Activated CD4-positive, alpha-beta T cell treated with anti-CD3 and anti-CD28 coated beads, Interleukin-2, amount 50 U/mL, for 1 hour (primary cell): ENCODE data around the gene LTBP1.

ENCODE experiments used
- DNase-seq: peaks from one replicate; pipeline ENCODE4 v3.0.0-alpha.2; 2020

Gene LTBP1

DNA sequence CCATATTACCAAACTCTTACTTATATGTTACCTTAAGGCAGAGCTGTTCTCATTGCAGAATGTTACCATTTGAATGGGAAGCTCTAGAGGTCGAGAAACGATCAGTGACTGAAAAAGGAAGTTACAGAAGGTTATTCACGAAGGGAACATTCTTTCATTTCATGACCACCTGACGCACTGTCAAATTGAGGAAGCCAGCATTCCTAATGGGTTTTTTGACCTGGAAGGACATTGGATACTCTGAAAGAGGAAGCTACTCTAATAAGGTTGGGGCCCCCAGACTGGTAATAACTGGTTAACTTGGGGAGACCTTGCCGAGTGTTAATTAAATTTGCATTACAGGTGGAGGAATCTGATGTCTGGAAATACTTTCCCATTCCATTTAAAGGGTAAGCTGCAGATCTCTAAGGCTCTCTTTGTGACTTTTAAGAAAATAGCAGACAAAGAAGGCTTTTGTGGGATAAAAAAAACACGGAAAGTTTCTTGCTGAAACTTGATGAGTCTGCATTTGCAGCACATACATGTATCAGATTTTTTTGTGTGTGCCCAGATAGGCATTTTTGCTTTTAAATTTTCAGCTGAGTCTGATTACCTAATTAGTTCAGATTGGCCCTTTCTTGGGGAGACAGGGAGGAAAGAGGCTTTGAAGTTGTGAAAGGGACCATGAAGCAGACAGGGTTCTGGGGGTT lies 137.1 kb downstream of the LTBP1 start:
- DNase-seq: no peak

DNA sequence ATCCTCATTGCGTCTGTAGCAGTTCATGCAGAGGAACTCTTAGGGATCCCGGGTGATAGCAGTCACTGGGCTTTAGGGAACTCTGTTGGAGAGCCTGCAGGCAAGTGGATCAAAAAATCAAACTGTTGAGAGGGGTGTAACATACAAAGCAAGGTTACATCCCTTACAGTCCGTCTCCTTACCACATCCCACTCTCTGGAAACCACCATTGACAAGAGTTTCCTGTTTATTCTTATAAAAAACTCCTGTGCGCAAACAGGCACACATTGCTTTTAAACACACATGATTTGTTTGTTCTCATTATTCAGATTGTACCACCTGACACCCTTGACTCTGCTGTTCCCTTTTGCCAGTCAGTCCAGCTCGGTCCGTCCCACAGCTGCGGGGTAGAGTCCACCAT lies 137.7 kb downstream of the LTBP1 start:
- DNase-seq: no peak

DNA sequence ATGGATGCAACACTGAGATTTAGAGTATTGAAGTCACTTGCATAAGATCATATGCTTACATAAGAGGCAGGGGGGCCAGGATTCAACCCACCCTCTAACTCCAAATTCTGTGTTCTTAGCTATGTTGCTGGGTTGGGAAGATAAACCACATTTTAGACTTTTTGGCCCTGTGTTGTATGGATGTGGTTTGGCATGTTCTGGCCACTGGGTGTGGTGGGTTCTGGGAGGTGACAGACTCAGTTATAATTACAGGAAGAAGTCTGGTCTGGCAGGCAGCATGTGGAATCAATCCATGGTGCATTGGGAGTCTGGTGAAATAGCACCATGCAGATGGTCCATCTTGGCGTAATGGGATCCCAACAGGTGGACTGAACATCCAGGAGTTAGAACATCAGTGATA lies 138.9 kb downstream of the LTBP1 start:
- no peak for DNase-seq

DNA sequence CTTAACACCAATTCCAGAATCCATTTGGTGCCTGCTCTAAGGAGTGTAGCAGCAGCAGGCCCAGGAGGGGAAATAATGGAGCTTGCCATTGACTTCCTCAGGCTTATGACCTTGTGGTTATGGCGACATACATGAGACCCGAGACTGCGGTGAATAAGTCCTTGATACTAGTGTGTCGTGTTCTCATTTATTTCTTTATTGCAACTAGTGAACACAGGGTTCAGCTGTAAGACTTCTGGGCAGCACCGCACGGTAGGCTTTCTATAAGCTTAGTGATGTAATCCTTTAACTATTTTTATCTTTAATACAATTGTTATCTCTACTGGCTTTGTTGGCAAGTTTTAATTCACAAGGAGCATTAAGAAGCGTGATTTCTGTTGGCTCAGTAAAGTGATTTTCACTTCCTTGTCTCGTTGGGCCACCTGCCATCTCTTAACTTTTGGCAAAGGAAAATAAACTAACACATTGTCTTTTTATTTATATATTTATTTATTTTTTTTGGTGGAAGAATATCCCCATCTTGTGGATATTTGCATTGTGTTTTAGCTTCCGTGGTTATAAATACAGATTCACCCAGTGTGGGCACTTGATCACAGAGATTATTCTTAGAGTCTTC lies 139.8 kb downstream of the LTBP1 start:
- DNase-seq: no peak

DNA sequence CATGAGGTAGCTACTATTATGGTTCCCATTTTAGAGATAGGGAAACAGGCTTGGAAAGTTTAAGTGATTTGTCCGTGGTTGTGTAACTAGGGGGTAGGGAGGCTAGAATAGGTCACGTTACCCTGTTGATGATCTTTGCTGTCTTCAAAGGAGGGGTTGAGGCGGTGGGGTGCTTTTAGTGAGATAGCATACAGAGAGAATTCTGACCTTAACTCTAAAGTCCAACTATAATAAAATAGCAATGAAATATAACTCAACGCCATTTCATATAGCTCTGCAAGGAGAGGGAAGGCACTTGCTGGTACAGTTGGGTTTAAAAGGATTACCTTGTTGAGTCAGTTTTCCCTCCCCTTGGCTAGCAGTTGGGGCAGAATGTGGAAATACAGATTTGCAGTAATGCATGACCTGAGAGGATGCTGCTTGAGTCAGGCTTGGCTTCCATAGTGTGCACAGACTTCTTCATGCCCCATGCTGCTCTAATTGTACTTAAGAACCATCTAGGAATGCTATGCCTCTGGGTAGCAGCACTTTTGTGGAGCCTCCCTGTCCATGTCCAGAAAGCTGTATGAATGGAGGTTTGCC lies 143.9 kb downstream of the LTBP1 start:
- no peak for DNase-seq

GRCh38 chr2:33091541-33092123 lies 144.9 kb downstream of the LTBP1 start:
- DNase-seq: no peak

DNA sequence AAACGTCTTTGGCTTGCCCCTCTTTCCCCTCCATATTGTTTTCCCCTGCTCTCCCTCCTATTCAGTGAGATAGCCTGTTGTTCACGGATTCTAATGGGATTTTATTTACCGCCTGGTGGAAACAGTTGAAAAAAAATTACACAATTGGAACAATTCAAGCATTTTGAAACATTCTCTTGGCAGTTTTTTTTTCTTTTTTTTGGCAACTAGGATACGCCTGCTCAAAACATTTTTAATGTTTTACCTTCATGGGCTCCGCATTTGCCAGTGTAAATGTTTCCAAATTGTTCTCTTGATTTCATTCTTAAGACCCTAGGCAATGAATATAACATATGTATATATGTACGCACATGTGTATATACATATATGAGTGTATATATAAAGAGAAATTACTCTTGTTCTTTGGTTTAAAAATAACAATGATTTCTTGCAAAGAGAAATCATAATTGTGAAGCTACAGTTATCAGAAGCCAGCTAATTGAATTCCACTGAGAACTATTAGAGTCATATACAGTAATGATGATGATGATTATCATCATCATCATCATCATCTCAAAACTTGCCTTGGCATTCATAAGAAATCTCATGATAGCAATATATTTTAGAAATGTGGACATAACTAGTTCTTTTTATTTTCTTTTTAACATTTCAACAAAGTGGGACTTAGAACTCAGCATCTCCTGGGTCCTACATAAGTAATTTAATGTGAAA lies 146.7 kb downstream of the LTBP1 start:
- no peak for DNase-seq

GRCh38 chr2:33094303-33094702 lies 147.6 kb downstream of the LTBP1 start:
- DNase-seq: no peak

DNA sequence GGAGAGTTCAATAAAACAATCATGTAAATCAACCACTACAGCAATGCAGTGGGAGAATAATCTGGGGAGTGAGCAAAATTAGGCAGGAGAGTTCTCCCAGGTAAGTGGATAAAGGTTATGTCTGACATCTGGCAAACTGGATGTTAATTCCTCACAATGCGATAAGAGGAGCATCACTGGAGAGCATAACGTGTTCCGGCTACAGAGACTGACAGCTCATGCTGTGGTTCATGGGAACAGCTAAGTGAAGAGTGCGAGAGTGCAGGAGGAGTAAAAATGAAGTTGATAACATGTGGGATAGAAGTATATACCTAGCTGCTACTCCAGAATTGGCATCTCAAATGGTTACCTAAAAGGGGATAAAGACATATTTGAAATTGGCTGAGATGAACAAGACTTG lies 153.2 kb downstream of the LTBP1 start:
- DNase-seq: no peak

DNA sequence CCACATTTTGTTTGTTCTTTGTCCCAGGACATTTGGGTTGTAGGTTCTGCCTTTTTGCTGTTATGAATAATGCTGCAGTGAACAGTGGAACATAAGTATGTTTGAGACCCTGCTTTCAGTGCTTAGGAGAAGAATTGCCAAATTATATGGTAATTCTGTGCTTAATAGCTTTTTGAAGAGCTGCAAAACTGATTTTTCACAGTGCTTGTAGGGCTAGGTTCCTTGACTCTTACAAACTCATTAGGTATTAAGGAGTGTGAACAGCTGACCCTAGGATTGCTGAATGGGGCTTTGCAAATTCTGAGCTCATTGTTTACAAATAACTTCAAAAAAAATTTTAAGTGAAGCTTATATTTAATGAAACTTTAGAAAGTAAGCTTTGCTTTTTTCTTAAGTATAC lies 154.2 kb downstream of the LTBP1 start:
- DNase-seq: no peak

GRCh38 chr2:33104052-33104623 lies 157.4 kb downstream of the LTBP1 start:
- no peak for DNase-seq

DNA sequence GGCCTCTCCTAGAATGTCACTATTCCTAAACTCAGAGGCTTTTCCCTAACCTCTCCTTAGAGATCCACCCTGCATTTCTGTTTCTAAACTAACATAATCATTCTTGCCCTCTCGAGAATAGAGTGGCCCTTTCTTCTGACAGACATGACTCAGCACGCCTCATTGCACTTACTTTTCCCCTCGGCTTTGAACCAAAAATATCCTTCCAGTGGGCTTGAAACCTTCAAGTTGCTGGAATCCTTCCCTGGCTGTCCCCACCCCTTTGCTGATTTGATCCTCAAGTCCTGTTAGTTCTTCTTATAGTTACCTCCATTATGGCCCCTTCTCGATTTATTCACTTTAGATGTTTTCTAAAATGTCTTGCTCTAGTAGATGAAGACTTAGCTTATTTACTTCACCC lies 158.0 kb downstream of the LTBP1 start:
- DNase-seq: no peak

DNA sequence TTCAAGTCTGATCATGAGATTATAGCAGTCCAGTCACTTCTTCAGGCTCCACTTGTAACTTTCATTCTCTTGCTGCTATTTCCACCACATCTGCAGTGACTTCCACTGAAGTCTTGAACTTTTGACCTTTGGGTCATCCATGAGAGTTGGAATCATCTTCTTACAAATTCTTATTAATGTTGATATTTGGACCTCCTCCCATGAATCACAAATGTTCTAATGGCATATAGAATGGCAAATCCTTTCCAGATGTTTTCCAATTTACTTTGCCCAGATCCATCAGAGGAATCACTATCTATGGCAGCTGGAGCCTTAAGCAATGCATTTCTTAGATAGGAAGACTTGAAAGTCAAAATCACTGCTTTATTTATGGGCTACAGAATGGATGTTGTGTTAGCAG lies 159.4 kb downstream of the LTBP1 start:
- DNase-seq: no peak

GRCh38 chr2:33107690-33108482 lies 161.1 kb downstream of the LTBP1 start:
- DNase-seq: no peak

- DNase-seq: no peak
These were observed 162.0 kb downstream of the LTBP1 start for GRCh38 chr2:33108483-33109443.

DNA sequence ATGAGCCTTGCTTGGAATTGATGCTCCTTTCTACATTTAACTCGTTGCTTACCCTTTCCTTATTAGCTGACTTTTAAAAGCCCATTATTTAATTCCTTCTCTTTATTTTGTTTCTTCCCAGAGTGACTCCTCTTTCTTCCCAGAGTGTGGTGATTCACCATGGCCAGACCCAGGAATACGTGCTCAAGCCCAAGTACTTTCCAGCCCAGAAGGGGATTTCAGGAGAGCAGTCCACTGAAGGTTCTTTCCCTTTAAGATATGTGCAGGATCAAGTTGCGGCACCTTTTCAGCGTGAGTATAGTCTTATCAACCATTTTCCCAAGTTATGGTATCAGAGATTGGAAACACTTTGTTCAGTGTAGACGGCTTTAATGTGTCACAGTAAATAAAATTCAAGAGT lies 163.7 kb downstream of the LTBP1 start:
- DNase-seq: no peak

DNA sequence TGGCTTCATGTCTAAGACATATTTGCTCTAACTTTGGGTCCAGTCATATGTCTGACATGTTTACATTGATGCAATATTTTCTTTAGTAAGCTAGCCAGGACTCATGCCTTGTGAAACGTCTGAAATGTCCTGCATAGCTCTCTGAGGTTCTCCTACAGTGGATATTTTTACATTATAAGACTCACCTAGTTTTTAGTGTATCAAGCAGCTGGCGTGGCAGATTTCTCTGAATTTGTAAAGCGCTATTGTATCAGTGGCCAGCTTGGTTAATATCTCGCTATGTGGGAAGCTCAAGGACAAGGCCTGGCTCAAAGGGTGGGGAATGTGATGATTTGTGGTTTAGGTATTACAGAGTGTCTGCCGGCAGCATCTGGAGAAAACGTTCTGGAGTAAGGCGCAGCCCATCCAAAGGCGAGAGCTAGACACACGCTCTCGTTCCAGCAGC lies 164.3 kb downstream of the LTBP1 start:
- DNase-seq: no peak

- no peak for DNase-seq
These were observed 168.4 kb downstream of the LTBP1 start for GRCh38 chr2:33115196-33115595.

DNA sequence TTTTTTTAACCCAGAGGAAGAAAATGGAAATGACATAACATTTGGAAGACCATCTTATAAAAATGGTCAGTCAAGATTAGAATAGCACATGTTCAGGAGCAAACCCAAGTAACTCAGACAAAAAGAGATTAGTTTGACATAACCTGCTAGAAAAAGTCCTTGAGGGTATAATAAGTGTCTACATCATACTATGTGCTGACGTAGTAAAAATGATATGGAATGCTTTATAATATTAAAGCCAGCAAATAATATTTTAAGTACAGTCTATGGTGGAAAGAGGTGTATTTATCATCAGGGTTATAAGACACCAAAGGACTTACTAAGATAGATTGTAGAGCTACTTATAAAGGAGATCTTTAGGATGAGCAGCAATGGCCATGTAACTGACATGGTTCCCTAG lies 169.0 kb downstream of the LTBP1 start:
- no peak for DNase-seq

DNA sequence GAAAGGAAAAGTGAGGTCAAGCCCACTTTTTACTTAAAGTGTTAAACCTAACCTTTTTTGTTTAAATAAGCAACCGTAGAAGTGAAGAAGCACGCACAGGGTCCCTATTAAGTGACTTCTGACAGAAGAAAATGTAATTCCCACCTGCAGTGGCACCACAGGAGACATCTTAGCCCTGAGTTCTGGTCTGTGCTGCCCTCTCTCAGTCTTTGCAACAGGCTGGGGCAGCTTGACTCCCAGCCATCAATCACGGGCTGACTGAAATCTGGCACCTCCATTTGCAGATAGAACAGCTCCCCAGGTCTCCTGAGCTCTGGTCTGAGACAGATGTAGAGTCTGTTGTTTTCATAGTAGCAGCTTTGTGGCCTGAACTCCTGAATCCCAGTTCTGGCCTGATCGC lies 170.0 kb downstream of the LTBP1 start:
- DNase-seq: no peak

DNA sequence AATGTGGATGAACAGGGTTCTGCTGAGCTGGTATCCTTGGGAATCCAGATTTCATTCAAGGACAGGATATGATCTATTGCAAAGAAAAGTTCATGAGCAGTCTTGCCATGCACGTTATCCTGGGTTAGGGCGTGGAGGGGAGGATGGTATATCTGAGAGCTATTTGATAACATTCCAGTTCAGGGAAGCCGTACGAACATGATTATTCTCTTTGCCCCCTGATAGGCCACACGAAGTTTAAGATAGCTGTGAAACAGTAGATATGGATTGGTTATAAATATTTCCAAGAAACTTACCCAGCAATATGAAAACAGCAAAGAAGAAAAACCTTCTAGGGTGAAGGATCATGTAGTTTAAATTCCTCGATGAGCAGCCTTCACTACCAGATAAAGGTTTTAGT lies 171.9 kb downstream of the LTBP1 start:
- no peak for DNase-seq
